ENCODE measurements around the gene OR2V2.

The OR2V2 gene

GRCh38 chr5:181140766-181141165, 6.6 kb upstream of the OR2V2 start:
- H3K4me3 ChIP-seq (ENCODE audit: low read depth, low read length), result no peak overlapping the region
- no peak for TF ChIP-seq CTCF (IDR thresholded peaks at IDR 0.05; ENCODE audit: borderline replicate concordance, insufficient read depth, low read depth, low read length)

- no peak for TF ChIP-seq CTCF (IDR thresholded peaks at IDR 0.05; ENCODE audit: borderline replicate concordance, insufficient read depth, low read depth, low read length)
These were observed 5.3 kb upstream of the OR2V2 start for GRCh38 chr5:181142054-181142453.

GRCh38 chr5:181145133-181145532, 2.3 kb upstream of the OR2V2 start:
- no peak for TF ChIP-seq CTCF (IDR thresholded peaks at IDR 0.05; ENCODE audit: borderline replicate concordance, insufficient read depth, low read depth, low read length)

More at GRCh38 chr5:181142054-181142453, 5.3 kb upstream of the OR2V2 start:
- H3K4me3 ChIP-seq (ENCODE audit: low read depth, low read length), result no peak overlapping the region

GRCh38 chr5:181149355-181149754, 2.0 kb downstream of the OR2V2 start:
- TF ChIP-seq CTCF (IDR thresholded peaks at IDR 0.05; ENCODE audit: borderline replicate concordance, insufficient read depth, low read depth, low read length), result no peak
- no peak overlapping the region for H3K4me3 ChIP-seq (ENCODE audit: low read depth, low read length)

More at GRCh38 chr5:181145133-181145532, 2.3 kb upstream of the OR2V2 start:
- H3K4me3 ChIP-seq (ENCODE audit: low read depth, low read length), result no peak overlapping the region

GRCh38 chr5:181149806-181150733, 2.7 kb downstream of the OR2V2 start:
- H3K4me3 ChIP-seq (ENCODE audit: low read depth, low read length), result no peak overlapping the region
- TF ChIP-seq CTCF (IDR thresholded peaks at IDR 0.05; ENCODE audit: borderline replicate concordance, insufficient read depth, low read depth, low read length), result no peak

- no peak for TF ChIP-seq CTCF (IDR thresholded peaks at IDR 0.05; ENCODE audit: borderline replicate concordance, insufficient read depth, low read depth, low read length)
- H3K4me3 ChIP-seq (ENCODE audit: low read depth, low read length), result no peak overlapping the region
These were observed 3.8 kb downstream of the OR2V2 start for GRCh38 chr5:181151146-181151545.

GRCh38 chr5:181152406-181152805, 5.0 kb downstream of the OR2V2 start:
- no peak for TF ChIP-seq CTCF (IDR thresholded peaks at IDR 0.05; ENCODE audit: borderline replicate concordance, insufficient read depth, low read depth, low read length)

More at GRCh38 chr5:181152406-181152805, 5.0 kb downstream of the OR2V2 start:
- no peak overlapping the region for H3K4me3 ChIP-seq (ENCODE audit: low read depth, low read length)
